Measurements from ENCODE around the gene TRIM44. TPM values are rescaled to one million over a fixed set of nuclear protein-coding genes. Genes with fewer than 3 reads are reported as not detected.

TRIM44 gene, protein sequence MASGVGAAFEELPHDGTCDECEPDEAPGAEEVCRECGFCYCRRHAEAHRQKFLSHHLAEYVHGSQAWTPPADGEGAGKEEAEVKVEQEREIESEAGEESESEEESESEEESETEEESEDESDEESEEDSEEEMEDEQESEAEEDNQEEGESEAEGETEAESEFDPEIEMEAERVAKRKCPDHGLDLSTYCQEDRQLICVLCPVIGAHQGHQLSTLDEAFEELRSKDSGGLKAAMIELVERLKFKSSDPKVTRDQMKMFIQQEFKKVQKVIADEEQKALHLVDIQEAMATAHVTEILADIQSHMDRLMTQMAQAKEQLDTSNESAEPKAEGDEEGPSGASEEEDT
- 32.2 and 58.2 TPM in 2 replicates for total RNA-seq (2014; rRNA removed; shearing (Covaris generic))

DNA sequence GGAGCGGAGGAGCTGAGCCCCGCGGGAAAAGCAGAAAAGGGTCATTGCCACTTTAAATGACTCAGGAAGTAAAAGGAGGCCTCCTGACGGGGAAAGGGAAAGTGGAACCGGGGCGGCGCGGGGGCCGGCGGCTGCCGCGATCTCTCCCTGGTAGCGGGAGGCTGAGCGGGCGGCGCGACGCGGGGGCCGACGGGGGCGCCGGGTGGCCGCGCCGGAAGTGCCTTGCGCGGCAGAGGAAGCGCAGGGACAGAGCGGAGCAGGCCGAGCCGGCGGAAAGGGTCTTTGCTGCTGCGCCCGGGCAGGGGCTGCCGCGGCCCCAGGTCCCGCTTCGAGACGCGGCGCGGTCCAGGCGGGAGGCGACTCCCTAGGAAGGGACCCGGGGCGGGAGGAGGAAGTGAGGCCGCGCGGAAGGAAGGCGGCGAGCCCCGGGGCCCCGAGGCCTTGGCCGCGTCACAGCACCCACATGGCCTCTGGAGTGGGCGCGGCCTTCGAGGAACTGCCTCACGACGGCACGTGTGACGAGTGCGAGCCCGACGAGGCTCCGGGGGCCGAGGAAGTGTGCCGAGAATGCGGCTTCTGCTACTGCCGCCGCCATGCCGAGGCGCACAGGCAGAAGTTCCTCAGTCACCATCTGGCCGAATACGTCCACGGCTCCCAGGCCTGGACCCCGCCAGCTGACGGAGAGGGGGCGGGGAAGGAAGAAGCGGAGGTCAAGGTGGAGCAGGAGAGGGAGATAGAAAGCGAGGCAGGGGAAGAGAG is at the start of gene TRIM44:
TRIM44 (plus strand) TSS at position 127 of the 759 bp plus-strand sequence; CDS start at position 464, 337 bp downstream.
- peak; percentile 89 for DNase-seq (ENCODE audit: low spot score)

DNA sequence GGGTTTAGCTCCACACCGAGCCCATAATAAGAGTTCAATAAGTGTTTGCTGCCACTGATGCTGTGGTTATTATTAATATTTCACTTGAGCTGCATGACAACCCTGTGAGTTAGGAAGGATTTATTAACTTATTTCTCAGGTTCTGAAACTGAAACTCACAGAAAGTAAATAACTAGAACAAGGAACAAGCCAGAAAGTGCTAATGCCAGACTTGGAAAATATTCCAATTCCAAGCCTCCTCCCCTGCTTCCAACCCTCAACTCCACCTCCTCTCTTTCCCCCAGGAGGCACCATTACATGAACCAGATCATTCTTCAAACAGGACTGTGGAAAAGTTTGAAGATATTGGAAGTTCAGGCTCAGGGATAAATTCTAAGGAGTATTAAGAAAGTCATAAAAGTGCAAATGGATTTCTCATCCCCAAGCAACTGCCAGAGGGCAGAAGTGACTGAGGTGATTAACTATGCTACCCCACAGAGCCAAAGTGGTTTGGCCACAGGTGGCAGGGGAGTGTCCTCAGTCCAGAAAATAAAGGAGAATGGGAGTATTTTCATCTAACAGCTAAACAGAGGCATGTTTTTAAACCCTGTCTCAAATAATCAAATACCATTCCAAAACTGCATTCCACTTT is 47.5 kb upstream of the TRIM44 start:
- no peak for DNase-seq (ENCODE audit: low spot score)

DNA sequence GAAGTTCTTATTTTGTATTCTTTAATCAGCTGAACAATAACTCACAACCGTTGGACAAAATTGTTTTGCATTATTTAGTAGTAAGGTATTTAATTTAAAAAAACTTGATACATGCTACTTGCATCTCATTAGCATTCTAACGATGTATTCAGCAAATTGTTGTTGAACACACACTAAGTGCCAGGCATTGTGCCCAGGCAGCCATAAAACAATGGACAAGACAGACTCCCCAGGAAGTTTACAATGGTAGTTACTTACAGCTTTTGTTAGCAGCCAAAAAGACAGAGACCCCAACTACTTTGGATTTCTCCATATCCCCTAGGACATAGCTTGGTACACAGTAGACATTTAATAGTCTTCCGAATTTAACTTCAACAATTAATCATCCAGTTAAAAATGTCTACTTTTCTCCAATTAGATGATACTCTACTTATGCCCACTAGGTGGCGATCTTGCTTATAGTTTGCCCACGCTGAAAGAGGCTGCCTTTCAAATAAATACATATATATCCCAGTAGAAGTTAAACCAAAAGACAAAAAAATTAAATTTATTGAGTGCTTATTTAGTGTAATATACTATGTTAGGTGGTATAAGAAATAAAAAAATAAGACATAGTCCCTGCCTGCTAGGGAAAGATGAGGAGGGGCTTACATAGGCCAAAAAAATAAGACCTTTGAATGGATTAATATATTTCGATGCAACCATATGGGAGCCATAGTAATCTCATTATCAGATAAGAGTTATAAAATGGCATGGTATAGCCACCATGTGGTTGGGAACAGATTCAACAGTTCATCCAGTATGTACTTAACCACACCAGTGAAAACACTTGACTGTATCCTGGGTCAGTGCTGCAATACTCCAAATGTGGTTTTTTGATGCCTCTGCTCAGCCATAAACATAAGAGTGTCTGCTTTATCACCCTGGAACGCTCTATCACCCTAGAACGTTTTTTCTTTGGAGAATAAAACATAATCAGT is 46.4 kb upstream of the TRIM44 start:
- DNase-seq (ENCODE audit: low spot score), result peak; percentile 72

DNA sequence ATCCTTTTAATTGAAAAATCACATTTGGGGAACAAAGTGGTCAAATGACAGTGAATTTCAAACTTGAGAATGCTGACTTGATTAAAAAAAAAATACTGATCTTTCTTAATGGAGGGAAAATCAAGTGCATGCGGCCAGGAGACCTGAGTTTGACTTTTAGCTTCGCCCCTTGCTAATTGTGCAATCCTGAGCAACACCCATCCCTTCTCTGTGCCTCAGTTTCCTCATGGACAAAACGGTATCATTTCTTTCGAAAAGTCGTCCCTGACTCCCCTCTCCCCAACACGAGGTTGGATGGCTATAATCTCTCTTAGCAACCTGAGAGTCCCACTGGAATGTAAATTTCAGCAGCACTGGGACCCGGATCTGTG is 45.3 kb upstream of the TRIM44 start:
- no peak for DNase-seq (ENCODE audit: low spot score)

DNA sequence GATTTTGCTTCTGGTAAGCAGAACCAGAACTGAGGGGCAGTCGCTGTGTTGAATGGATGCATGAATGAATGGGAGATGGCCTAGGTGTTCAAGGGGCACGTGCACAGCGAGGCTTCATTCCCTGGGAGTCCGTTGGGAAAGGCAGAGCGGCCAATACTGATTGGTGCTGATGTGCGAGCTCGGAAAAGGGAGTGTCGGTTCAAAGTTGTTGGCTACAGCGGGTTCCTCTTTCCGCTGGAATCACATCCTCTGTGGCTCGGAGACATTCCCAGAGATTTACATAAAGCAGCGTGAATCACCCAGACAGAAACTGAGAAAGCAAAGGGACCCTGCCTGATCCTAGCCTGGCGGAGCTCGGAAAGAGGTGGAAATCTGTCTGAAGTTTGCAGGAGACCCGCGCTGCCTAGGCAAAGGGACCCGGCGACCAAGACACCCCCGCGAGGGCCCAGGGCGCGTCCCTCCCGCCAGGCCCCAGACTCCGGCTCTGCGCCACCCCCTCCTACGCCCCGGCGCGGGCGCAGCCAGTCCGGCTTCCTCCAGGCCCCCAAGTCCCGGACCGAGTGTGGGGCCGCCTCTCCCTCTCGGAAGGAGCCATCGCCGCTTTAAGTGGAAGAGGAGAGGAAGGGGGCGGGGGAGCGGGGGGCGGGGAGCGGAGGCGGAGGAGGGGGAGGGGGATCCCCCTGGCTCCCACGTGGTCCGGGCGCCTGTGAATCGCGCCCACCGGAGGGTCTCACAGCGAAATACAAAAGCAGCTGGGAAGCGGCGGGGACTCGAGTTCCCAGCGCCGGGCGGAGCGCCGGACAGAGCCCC is 44.7 kb upstream of the TRIM44 start, which contains the start of gene FJX1:
FJX1 (plus strand) TSS at position 774 of the 810 bp plus-strand sequence. CDS start 177 bp downstream, outside the sequence.
- DNase-seq (ENCODE audit: low spot score), result peak; percentile 43

DNA sequence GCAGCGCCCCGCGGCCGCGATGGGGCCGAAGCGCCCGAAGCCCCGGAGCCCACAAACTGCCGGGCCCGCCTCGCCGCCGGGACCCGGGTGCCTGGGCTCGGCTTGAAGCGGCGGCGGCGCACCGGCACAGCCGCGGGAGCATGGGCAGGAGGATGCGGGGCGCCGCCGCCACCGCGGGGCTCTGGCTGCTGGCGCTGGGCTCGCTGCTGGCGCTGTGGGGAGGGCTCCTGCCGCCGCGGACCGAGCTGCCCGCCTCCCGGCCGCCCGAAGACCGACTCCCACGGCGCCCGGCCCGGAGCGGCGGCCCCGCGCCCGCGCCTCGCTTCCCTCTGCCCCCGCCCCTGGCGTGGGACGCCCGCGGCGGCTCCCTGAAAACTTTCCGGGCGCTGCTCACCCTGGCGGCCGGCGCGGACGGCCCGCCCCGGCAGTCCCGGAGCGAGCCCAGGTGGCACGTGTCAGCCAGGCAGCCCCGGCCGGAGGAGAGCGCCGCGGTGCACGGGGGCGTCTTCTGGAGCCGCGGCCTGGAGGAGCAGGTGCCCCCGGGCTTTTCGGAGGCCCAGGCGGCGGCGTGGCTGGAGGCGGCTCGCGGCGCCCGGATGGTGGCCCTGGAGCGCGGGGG is 44.0 kb upstream of the TRIM44 start:
- DNase-seq (ENCODE audit: low spot score), result peak; percentile 36

DNA sequence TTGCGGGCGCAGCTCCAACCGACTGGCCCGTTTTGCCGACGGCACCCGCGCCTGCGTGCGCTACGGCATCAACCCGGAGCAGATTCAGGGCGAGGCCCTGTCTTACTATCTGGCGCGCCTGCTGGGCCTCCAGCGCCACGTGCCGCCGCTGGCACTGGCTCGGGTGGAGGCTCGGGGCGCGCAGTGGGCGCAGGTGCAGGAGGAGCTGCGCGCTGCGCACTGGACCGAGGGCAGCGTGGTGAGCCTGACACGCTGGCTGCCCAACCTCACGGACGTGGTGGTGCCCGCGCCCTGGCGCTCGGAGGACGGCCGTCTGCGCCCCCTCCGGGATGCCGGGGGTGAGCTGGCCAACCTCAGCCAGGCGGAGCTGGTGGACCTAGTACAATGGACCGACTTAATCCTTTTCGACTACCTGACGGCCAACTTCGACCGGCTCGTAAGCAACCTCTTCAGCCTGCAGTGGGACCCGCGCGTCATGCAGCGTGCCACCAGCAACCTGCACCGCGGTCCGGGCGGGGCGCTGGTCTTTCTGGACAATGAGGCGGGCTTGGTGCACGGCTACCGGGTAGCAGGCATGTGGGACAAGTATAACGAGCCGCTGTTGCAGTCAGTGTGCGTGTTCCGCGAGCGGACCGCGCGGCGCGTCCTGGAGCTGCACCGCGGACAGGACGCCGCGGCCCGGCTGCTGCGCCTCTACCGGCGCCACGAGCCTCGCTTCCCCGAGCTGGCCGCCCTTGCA is 43.3 kb upstream of the TRIM44 start:
- DNase-seq (ENCODE audit: low spot score), result peak; percentile 9

DNA sequence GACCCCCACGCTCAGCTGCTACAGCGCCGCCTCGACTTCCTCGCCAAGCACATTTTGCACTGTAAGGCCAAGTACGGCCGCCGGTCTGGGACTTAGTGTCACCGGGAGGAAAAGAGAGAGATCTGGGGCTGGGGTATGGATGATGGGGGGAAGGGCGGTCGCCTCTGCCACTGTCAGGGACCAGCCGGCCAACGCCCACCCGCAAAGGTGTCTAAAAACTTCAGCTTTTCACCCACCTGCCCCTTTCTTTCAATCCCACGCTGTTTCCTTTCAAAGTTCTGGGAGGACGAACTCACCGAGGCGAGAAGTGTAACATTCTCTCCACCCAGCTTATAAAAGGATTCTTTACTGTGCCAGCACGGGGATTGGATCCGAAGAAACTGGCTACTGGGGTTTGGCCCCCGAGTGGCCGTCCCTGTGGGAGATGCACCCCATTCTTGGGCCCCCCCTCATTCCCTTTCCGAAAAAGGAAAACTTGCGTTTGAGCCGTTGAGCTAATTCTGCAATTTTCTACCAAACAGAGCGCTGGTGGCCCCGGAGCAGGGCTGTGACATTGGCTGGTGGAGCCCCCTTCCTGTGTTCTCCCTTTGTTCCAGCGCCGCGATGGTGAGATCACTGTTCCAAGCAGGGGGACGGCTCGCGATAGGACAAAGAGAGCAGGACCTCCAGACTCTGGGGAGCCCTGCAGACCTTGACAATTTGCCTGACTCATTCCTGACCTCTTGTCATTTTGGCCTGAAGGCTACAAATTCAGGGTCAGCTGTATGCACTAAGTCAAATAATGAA is 42.5 kb upstream of the TRIM44 start:
- DNase-seq (ENCODE audit: low spot score), result no peak

DNA sequence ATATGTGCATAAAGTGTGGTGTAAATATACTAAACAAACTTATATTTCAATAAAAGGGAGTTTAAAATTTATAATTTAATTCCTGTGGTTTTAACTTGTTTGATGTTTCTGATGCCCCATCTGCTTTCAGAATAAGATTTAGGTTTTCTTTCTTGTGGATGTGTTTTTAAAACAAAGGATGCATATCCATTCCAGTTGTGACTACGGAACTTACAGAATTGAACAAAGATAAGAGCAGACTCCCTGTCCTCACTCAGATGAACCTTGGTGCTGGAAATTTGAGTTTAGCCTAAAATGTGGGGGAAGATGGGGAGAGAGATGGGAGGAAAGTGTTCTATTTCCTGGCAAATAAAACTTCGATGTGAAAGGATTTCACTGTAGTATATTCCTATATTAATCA is 41.8 kb upstream of the TRIM44 start:
- no peak for DNase-seq (ENCODE audit: low spot score)

DNA sequence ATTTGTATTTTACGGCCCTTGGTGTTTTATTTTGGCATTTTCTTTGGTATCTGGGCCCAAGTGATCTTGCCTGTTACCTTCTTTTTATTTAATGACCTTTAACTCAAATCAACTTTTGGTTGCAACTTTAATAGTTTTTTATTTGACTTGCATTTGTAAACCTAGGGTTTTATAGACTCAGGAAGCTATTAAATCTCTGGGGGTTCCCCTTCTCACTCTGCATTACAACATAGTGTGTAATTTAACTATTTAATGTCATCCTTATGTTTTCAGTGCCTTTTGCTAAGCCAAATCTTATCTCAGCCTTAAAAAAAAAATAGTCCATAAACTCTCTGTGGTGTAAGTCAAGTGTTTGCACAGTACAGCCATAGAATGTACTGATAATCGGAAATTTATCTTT is 41.0 kb upstream of the TRIM44 start:
- DNase-seq (ENCODE audit: low spot score), result peak; percentile 29

DNA sequence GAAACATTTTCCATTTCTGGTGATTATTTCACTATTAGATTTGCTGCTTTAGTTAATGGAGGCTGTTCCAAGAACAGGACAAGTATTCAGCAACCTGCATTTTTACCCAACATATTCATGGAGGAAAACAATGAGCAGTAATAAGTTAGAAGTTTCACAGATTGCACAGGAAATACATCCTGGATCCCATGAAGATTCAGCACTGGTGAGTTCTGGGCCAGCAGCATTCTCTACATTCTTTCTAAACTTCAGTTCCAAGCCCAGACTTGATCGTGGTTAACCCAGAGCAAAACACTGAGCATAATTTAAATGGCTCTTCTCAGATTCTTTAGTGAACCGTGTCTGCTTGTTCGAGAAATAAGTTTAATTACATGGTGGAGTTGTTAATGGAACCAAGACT is 40.5 kb upstream of the TRIM44 start:
- peak; percentile 16 for DNase-seq (ENCODE audit: low spot score)

DNA sequence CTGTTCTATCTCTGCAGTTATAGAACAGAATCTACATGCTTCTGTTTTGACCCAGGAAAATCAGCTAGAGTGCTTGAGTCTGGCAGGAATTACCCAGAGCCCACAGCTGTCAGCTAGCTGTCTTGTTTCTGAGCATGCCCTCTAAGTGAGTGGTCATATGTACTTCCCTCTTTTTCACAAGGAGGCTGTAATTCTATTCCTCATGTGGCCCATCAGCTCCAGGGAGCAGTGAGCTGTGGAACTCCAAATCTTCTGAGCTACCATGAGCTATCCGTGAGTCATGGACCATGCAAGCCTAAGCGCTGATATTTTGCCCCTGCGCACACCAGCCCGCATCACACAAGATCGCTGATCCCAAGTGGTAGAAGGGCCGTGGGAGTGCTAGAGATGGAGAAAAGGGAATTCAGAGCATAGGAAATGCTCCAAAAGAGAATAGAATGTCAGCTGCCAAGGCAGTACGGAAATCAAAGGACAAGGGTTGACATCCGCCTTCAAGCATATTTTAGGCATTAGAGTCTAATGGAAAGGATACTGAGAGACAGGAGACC is 38.9 kb upstream of the TRIM44 start:
- DNase-seq (ENCODE audit: low spot score), result no peak

DNA sequence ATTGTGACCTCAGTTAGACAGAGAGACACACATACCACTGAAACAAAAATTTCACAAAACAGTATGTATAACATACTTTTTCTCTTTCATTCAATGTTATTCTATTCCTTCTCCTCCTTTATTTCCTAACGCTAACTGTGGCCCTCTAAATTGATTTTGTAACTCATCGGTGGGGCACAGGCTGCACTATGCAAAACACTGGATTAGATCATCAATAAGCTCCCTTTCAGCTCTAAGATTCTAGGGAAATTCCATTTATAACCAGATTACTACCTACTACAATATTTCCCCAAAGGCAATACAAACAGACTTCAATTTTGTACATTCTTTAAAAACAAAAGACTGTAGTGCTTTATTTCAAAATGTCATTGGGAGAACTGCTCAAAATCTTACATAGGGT is 38.3 kb upstream of the TRIM44 start:
- no peak for DNase-seq (ENCODE audit: low spot score)

DNA sequence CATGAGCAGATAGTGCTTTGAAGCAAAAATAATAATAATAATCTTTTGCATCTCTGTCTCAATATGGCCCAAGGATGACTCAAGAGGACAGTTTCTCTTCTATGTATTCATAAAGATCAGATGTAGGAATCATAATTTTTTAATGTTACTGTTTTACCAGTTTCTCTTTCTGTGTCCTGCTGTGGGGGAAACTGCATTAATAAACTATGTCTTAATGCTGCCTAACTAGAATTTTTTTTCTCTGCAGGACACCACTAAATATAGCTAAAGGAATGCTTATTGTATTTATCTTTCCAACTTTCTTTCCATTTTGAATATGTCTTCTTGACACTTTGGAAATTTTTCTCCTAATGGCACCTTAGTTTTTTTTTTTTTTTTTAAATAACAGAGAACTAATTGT is 37.8 kb upstream of the TRIM44 start:
- DNase-seq (ENCODE audit: low spot score), result no peak

DNA sequence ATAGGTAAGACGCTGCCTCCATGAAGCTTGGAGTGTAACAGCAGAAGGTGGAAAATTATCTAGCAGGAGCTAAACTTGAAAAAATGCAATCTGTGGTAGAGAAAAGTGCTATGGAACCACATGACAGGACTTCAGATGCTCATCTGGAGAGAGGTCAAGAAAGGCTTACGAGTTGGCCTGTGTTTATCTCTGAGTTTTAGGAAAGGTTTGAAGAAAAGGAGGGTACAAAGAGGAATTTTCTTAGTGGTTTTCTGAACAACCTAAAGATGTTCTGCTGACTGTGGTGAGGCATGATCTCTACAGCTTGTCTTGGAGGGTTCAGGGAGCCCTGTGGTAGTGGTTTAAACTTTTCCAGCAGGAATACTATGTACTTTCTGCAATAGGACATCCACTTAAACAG is 36.1 kb upstream of the TRIM44 start:
- DNase-seq (ENCODE audit: low spot score), result no peak

DNA sequence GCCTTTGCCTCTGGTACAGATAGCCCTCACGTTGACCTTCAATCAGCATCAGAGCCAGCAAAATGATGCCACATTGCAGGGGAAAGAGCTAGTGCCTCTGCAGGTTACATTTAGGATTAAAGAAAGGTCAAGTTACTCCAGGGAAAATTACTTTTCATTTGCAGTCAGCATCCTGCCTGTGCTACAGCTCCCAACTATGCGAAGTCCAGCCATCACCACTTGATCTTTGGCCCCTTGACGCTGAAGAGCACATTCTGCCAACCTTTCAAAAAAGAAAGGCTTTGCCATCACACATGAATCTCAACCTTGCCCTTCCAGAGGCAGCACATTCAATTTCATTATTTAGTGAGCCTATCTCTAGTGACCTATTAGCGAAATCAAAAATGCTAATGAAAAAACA is 33.1 kb upstream of the TRIM44 start:
- no peak for DNase-seq (ENCODE audit: low spot score)

DNA sequence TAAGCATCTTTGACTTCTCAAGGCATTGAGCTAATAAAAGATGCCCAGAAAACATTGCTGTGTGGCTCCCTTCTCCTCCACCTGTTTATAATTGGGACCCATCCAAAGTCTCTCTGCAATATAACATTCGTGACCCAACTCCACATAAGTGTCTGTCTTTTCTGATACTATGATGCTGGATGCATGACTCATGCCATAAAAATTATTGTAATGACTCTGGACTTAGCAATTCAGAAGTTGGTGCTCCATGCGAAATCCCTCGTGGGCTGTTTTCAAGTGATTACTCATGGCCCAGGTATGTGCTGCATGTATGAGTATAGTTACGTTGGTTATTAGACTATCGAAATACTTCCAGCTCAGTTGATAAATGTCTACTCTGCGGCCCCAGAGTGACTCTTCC is 32.7 kb upstream of the TRIM44 start:
- DNase-seq (ENCODE audit: low spot score), result peak; percentile 59

DNA sequence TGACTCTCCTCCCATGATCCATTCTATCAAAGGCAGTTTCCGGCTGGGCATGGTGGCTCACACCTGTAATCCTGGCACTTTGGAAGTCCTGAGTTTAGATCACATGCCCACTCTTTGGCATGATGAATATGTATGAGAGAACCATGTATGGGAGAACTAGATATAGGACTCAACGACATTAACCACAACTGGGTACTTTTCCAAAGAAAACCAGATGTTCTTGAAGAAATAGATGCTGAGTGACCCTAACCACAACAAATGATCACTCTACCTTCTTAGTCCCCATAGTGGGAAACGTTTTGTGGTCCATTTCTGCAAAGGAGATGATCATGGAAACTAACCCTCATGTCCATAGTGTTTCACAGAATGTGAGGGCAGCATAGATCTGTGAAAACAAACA is 30.7 kb upstream of the TRIM44 start:
- DNase-seq (ENCODE audit: low spot score), result no peak

Measured in HT-29 (cell line).